Calu3 (cell line): Measurements from ENCODE around the gene KTN1. TPM values are rescaled to one million over a fixed set of nuclear protein-coding genes. Genes with fewer than 3 reads are reported as not detected.

Source experiments
- BruUV-seq: library from RNA; stranded (reverse); fragments of 400-500 nt; replicated peaks from 2 replicates; lab custom pipeline; 2021; lab: Mats Ljungman, UMichigan
- CTCF ChIA-PET: fragments of 300-600 bp; sonication (Branson Sonifier 250); formaldehyde crosslinking; loops from one replicate; lab custom pipeline; 2022; ENCODE audit warnings: antibody characterized with exemption; lab: Charles Lee
- DNase-seq: peaks from one replicate; pipeline ENCODE4 v3.0.0; 2022
- H3K27ac Mint-ChIP-seq: one replicate; pipeline ENCODE4 v1.8.0; 2022; ENCODE audit warnings: mixed read lengths; ENCODE audit not compliant: unreplicated experiment
- H3K27me3 Mint-ChIP-seq: one replicate; pipeline ENCODE4 v1.8.0; 2022; ENCODE audit warnings: mixed read lengths; ENCODE audit not compliant: unreplicated experiment
- H3K36me3 Mint-ChIP-seq: one replicate; pipeline ENCODE4 v1.8.0; 2022; ENCODE audit warnings: mild to moderate bottlenecking, moderate library complexity, mixed read lengths; ENCODE audit not compliant: insufficient read depth, unreplicated experiment
- H3K4me1 Mint-ChIP-seq: one replicate; pipeline ENCODE4 v1.8.0; 2022; ENCODE audit warnings: mild to moderate bottlenecking, low read depth, mixed read lengths; ENCODE audit not compliant: unreplicated experiment
- H3K4me3 Mint-ChIP-seq: one replicate; pipeline ENCODE4 v1.8.0; 2022; ENCODE audit warnings: mild to moderate bottlenecking, low read depth, moderate library complexity, mixed read lengths; ENCODE audit not compliant: unreplicated experiment
- H3K9me3 Mint-ChIP-seq: one replicate; pipeline ENCODE4 v1.8.0; 2022; ENCODE audit warnings: low read depth, mixed read lengths; ENCODE audit not compliant: unreplicated experiment
- intact Hi-C: fragments of 100-400 bp; cut with micrococcal nuclease; formaldehyde crosslinking; loops from one replicate; pipeline ENCODE4 v1.10.0; 2022; ENCODE audit not compliant: unreplicated experiment
- total RNA-seq: library from RNA; stranded (reverse); gene quantifications from 2 replicates; pipeline ENCODE4 v1.2.3, GENCODE V29; 2022
- TF ChIP-seq, protein P1 (sequence below): fragments of 200-600 bp; IDR thresholded peaks from one replicate; pipeline ENCODE4 v1.8.0; 2022; ENCODE audit warnings: antibody characterized with exemption; ENCODE audit not compliant: unreplicated experiment

Gene KTN1
- total RNA-seq, 1 experiment from 2014 or later: 141 TPM

GRCh38 chr14:55691659-55692058, 111.7 kb downstream of the KTN1 start:
- intact Hi-C loops: no loop called here
- Mint-ChIP-seq H3K4me1 (peaks cover 22% of the 10 kb centered on the region), H3K4me3 (no peak overlapping the region), H3K9me3 (no peaks in the 10 kb centered on the region), H3K27me3 (no peaks in the 10 kb centered on the region), H3K36me3 (no peaks in the 10 kb centered on the region), H3K27ac (no peak overlapping the region)
- no TSS peak for BruUV-seq
- CTCF ChIA-PET: no interaction called here
- TF ChIP-seq, protein P1, sequence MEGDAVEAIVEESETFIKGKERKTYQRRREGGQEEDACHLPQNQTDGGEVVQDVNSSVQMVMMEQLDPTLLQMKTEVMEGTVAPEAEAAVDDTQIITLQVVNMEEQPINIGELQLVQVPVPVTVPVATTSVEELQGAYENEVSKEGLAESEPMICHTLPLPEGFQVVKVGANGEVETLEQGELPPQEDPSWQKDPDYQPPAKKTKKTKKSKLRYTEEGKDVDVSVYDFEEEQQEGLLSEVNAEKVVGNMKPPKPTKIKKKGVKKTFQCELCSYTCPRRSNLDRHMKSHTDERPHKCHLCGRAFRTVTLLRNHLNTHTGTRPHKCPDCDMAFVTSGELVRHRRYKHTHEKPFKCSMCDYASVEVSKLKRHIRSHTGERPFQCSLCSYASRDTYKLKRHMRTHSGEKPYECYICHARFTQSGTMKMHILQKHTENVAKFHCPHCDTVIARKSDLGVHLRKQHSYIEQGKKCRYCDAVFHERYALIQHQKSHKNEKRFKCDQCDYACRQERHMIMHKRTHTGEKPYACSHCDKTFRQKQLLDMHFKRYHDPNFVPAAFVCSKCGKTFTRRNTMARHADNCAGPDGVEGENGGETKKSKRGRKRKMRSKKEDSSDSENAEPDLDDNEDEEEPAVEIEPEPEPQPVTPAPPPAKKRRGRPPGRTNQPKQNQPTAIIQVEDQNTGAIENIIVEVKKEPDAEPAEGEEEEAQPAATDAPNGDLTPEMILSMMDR: no peak
- no peak for DNase-seq

DNA sequence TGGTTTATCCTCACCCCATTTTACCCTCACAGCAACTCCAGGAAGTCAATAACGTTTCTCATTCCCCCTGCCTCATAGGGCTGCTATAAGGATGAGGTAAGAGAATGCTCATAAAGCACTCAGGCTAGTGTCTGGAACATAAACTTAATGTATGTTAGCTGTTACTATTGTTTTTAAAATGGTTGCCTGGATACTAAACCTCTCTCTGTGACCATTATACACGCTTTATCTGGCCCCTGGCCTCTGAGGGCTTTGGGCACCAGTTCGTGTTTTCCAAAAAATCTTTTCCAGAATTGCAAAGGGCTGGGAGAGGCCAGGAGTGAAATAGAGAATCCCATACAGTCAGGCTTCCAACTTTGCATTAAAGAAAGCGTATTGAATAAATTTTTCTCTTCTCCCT, 113.9 kb downstream of the KTN1 start:
- Mint-ChIP-seq H3K9me3 (no peaks in the 10 kb centered on the region), H3K27ac (no peak overlapping the region), H3K27me3 (no peaks in the 10 kb centered on the region), H3K4me1 (peaks cover 42% of the 10 kb centered on the region), H3K4me3 (no peak overlapping the region), H3K36me3 (peaks cover 5% of the 10 kb centered on the region)
- intact Hi-C loops: no loop called here
- no TSS peak for BruUV-seq
- CTCF ChIA-PET: no interaction called here
- TF ChIP-seq, protein P1: no peak
- no peak for DNase-seq

GRCh38 chr14:55697414-55697861, 117.4 kb downstream of the KTN1 start:
- CTCF ChIA-PET: interaction anchor here (0.9 to 1.3 kb wide), 2 partner anchors 18 to 777 kb away, joined by 3 to 5 read pairs; no protein-coding TSS in a partner anchor
- H3K9me3 Mint-ChIP-seq: no peaks in the 10 kb centered on the region
- no peak for DNase-seq
- intact Hi-C loops: no loop called here
- H3K27ac Mint-ChIP-seq: peak overlapping the region; percentile 19
- no peak overlapping the region for H3K4me3 Mint-ChIP-seq
- H3K4me1 Mint-ChIP-seq: peaks cover 68% of the 10 kb centered on the region
- no peaks in the 10 kb centered on the region for H3K27me3 Mint-ChIP-seq
- TF ChIP-seq, protein P1: no peak
- peaks cover 11% of the 10 kb centered on the region for H3K36me3 Mint-ChIP-seq
- no TSS peak for BruUV-seq

DNA sequence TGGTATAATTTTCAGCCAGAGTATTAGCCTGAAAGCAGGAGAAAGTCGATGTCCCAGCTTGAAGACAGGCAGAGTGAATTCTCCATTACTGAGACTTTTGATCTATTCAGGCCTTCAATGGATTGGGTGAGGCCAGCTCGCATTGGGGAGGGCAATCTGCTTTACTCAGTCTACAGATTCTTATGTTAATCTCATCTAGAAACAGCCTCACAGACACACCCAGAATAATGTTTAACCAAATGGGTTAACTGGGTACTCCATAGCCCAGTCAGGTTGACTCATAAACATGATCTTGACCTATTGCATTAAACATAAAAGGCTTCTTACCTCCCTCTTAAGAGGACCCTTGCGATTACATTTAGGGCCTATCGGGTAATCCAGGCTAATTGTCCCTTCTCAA, 118.0 kb downstream of the KTN1 start:
- Mint-ChIP-seq H3K36me3 (peaks cover 11% of the 10 kb centered on the region), H3K27me3 (no peaks in the 10 kb centered on the region), H3K9me3 (no peaks in the 10 kb centered on the region), H3K27ac (peak overlapping the region; percentile 19), H3K4me1 (peaks cover 70% of the 10 kb centered on the region), H3K4me3 (no peak overlapping the region)
- no peak for DNase-seq
- TF ChIP-seq, protein P1: no peak
- BruUV-seq: no TSS peak
- intact Hi-C loops: no loop called here
- CTCF ChIA-PET: interaction anchor here (0.9 to 1.3 kb wide), 2 partner anchors 19 to 776 kb away, joined by 3 to 5 read pairs; no protein-coding TSS in a partner anchor
